PC-3 (cell line): ENCODE results near the gene WDFY3. TPM values are rescaled to one million over a fixed set of nuclear protein-coding genes. Genes with fewer than 3 reads are reported as not detected.
A peak's percentile ranks its signal among the peaks of the same experiment; 100 is the strongest.
"Not testable (repeated sequence)": the region's sequence is repeated elsewhere in the genome, so short reads cannot be mapped to it uniquely, and the experiment has no call there.

Experiments
- ATAC-seq: fragments of 200-7000 bp; cut with Tn5 transposase; 2 replicates; pipeline ENCODE4 v1.9.1; 2020; ENCODE audit warnings: mild to moderate bottlenecking, moderate library complexity
- BruUV-seq: library from RNA; stranded (reverse); fragments of 400-500 nt; replicated peaks from 2 replicates; lab custom pipeline; 2021; lab: Mats Ljungman, UMichigan
- CTCF ChIA-PET: fragments of 300-600 bp; sonication (Branson Sonifier 250); formaldehyde crosslinking; loops from one replicate; lab custom pipeline; 2022; ENCODE audit warnings: antibody characterized with exemption; lab: Charles Lee
- POLR2A ChIA-PET: fragments of 300-600 bp; sonication (Branson Sonifier 250); formaldehyde crosslinking; loops from one replicate; lab custom pipeline; 2022; ENCODE audit warnings: antibody characterized with exemption; ENCODE audit not compliant: unreplicated experiment; lab: Charles Lee
- DNase-seq: peaks from one replicate; pipeline ENCODE4 v3.0.0-alpha.2; 2015
- H2AFZ ChIP-seq: fragments of 300-600 bp; sonication (generic); 2 replicates; pipeline ENCODE4 v1.6.0; 2016; ENCODE audit warnings: antibody characterized with exemption, low read length
- H3F3A ChIP-seq: fragments of 300-600 bp; sonication (generic); one replicate; pipeline ENCODE4 v1.6.0; 2017; ENCODE audit warnings: antibody characterized with exemption, low read length, control low read depth, mild to moderate bottlenecking; ENCODE audit not compliant: unreplicated experiment
- H3K27ac ChIP-seq: fragments of 300-600 bp; sonication (generic); 2 replicates; pipeline ENCODE4 v1.5.1; 2016; ENCODE audit warnings: mild to moderate bottlenecking, low read length
- H3K27me3 ChIP-seq: fragments of 300-600 bp; sonication (generic); 2 replicates; pipeline ENCODE4 v1.6.1; 2016; ENCODE audit warnings: low read length, mixed read lengths
- H3K36me3 ChIP-seq: fragments of 300-600 bp; sonication (generic); 2 replicates; pipeline ENCODE4 v1.6.1; 2016; ENCODE audit warnings: low read depth, mixed run types, low read length, mixed read lengths
- H3K4me1 ChIP-seq: fragments of 300-600 bp; sonication (generic); 2 replicates; pipeline ENCODE4 v1.5.1; 2016; ENCODE audit warnings: low read length; ENCODE audit not compliant: insufficient read depth
- H3K4me2 ChIP-seq: fragments of 300-600 bp; sonication (generic); 2 replicates; pipeline ENCODE4 v1.6.0; 2016; ENCODE audit warnings: low read length
- H3K4me3 ChIP-seq: fragments of 300-600 bp; sonication (generic); 2 replicates; pipeline ENCODE4 v1.5.1; 2016; ENCODE audit warnings: mild to moderate bottlenecking, low read length, mixed read lengths
- H3K79me2 ChIP-seq: fragments of 300-600 bp; sonication (generic); 2 replicates; pipeline ENCODE4 v1.6.1; 2017; ENCODE audit warnings: low read length, mixed read lengths
- H3K9ac ChIP-seq: fragments of 300-600 bp; sonication (generic); 2 replicates; pipeline ENCODE4 v1.6.0; 2016; ENCODE audit warnings: mild to moderate bottlenecking, low read length
- H3K9me2 ChIP-seq: fragments of 300-600 bp; sonication (generic); replicated peaks from 2 replicates; pipeline ENCODE4 v1.6.1; 2016; ENCODE audit warnings: mixed run types, low read length, mixed read lengths
- H3K9me3 ChIP-seq: fragments of 300-600 bp; sonication (generic); 2 replicates; pipeline ENCODE4 v1.6.1; 2016; ENCODE audit warnings: low read length, mixed read lengths
- H4K20me1 ChIP-seq: fragments of 300-600 bp; sonication (generic); 2 replicates; pipeline ENCODE4 v1.6.1; 2016; ENCODE audit warnings: low read length, mixed read lengths
- EZH2 ChIP-seq: fragments of 300-600 bp; sonication (generic); IDR thresholded peaks from one replicate; pipeline ENCODE4 v1.6.1; 2017; ENCODE audit warnings: antibody characterized with exemption, mild to moderate bottlenecking, low read length; ENCODE audit not compliant: unreplicated experiment
- EZH2phosphoT487 ChIP-seq: fragments of 300-600 bp; sonication (generic); IDR thresholded peaks from 2 replicates; pipeline ENCODE4 v1.6.1; 2018; ENCODE audit warnings: mild to moderate bottlenecking, antibody characterized with exemption, low read length, borderline replicate concordance
- intact Hi-C: fragments of 100-400 bp; cut with micrococcal nuclease; formaldehyde crosslinking; loops from 2 replicates; pipeline ENCODE4 v1.9.0; 2023
- total RNA-seq: library from RNA; depleted of rRNA; stranded (reverse); fragments of >200 nt; gene quantifications from 2 replicates; pipeline ENCODE4 v1.2.3, GENCODE V29; 2014
- TF ChIP-seq, protein P1 (sequence below): fragments of 300-600 bp; sonication (generic); conservative IDR thresholded peaks from 2 replicates; pipeline ENCODE4 v1.5.1; 2017; ENCODE audit warnings: antibody characterized with exemption, low read depth, mild to moderate bottlenecking, low read length

Gene WDFY3
- total RNA-seq, 1 experiment from 2014 or later: 23.1 TPM

GRCh38 chr4:84841435-84841834 is 125.1 kb downstream of the WDFY3 start:
- ChIA-PET CTCF (no interaction called here), POLR2A (no interaction called here)
- DNase-seq: peak; percentile 1
- no TSS peak for BruUV-seq
- TF ChIP-seq EZH2phosphoT487: no peak
- no peak for TF ChIP-seq EZH2
- TF ChIP-seq, protein P1, sequence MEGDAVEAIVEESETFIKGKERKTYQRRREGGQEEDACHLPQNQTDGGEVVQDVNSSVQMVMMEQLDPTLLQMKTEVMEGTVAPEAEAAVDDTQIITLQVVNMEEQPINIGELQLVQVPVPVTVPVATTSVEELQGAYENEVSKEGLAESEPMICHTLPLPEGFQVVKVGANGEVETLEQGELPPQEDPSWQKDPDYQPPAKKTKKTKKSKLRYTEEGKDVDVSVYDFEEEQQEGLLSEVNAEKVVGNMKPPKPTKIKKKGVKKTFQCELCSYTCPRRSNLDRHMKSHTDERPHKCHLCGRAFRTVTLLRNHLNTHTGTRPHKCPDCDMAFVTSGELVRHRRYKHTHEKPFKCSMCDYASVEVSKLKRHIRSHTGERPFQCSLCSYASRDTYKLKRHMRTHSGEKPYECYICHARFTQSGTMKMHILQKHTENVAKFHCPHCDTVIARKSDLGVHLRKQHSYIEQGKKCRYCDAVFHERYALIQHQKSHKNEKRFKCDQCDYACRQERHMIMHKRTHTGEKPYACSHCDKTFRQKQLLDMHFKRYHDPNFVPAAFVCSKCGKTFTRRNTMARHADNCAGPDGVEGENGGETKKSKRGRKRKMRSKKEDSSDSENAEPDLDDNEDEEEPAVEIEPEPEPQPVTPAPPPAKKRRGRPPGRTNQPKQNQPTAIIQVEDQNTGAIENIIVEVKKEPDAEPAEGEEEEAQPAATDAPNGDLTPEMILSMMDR: no peak
- no peaks in the 10 kb centered on the region for H3K27me3 ChIP-seq
- no peak overlapping the region for H3K4me3 ChIP-seq
- no peak overlapping the region for H3K27ac ChIP-seq
- no peaks in the 10 kb centered on the region for H3F3A ChIP-seq
- H3K4me2 ChIP-seq: no peak overlapping the region
- intact Hi-C loops: no loop called here
- H3K79me2 ChIP-seq: no peaks in the 10 kb centered on the region
- H3K9me3 ChIP-seq: no peaks in the 10 kb centered on the region
- no peaks in the 10 kb centered on the region for H3K36me3 ChIP-seq
- no peak overlapping the region for H2AFZ ChIP-seq
- no peaks in the 10 kb centered on the region for H3K9me2 ChIP-seq
- H4K20me1 ChIP-seq: no peaks in the 10 kb centered on the region
- 0 out of 2 replicates have a peak, but pooled peaks cover 3% of the 10 kb centered on the region for H3K4me1 ChIP-seq
- no peak overlapping the region for H3K9ac ChIP-seq
- ATAC-seq: peak; percentile 63; the same call in 1 of the 2 replicates

GRCh38 chr4:84837751-84838150 is 128.7 kb downstream of the WDFY3 start:
- H3K36me3 ChIP-seq: no peaks in the 10 kb centered on the region
- H4K20me1 ChIP-seq: no peaks in the 10 kb centered on the region
- H3K79me2 ChIP-seq: no peaks in the 10 kb centered on the region
- ChIA-PET POLR2A (no interaction called here), CTCF (no interaction called here)
- no peak overlapping the region for H3K4me3 ChIP-seq
- no peaks in the 10 kb centered on the region for H3K9me2 ChIP-seq
- H3K9me3 ChIP-seq: no peaks in the 10 kb centered on the region
- H3K9ac ChIP-seq: no peak overlapping the region
- intact Hi-C loops: no loop called here
- no peaks in the 10 kb centered on the region for H3K27me3 ChIP-seq
- no peak overlapping the region for H2AFZ ChIP-seq
- 0 out of 2 replicates have a peak, but pooled peaks cover 3% of the 10 kb centered on the region for H3K4me1 ChIP-seq
- H3K27ac ChIP-seq: no peak overlapping the region
- no peak overlapping the region for H3K4me2 ChIP-seq
- TF ChIP-seq, protein P1: no peak
- no peak for TF ChIP-seq EZH2phosphoT487
- no peak for TF ChIP-seq EZH2
- no peaks in the 10 kb centered on the region for H3F3A ChIP-seq
- no peak for DNase-seq
- no TSS peak for BruUV-seq
- no peak for ATAC-seq

GRCh38 chr4:84829633-84830032 is 136.9 kb downstream of the WDFY3 start:
- ATAC-seq, H3F3A ChIP-seq, H3K9me2 ChIP-seq, H2AFZ ChIP-seq, CTCF ChIA-PET, H3K36me3 ChIP-seq, H3K9me3 ChIP-seq, H4K20me1 ChIP-seq, H3K79me2 ChIP-seq, BruUV-seq, H3K4me2 ChIP-seq, H3K4me3 ChIP-seq, H3K27ac ChIP-seq, intact Hi-C loops, H3K4me1 ChIP-seq, H3K9ac ChIP-seq, DNase-seq, H3K27me3 ChIP-seq, POLR2A ChIA-PET: not testable (repeated sequence)
